GM12875 (cell line): ENCODE results near the gene EZR.

Source experiments
- H3K4me3 ChIP-seq: one replicate; pipeline ENCODE4 v1.5.1; 2011; ENCODE audit warnings: low read depth, low read length, control low read depth
- CTCF ChIP-seq: IDR thresholded peaks from 2 replicates; pipeline ENCODE4 v1.5.1; 2011; ENCODE audit warnings: low read depth, mild to moderate bottlenecking, control low read depth, inconsistent platforms, low read length, moderate library complexity, borderline replicate concordance; ENCODE audit not compliant: insufficient read depth

Gene EZR

GRCh38 chr6:158850807-158851115, 31.6 kb upstream of the EZR start:
- H3K4me3 ChIP-seq: no peak overlapping the region

DNA sequence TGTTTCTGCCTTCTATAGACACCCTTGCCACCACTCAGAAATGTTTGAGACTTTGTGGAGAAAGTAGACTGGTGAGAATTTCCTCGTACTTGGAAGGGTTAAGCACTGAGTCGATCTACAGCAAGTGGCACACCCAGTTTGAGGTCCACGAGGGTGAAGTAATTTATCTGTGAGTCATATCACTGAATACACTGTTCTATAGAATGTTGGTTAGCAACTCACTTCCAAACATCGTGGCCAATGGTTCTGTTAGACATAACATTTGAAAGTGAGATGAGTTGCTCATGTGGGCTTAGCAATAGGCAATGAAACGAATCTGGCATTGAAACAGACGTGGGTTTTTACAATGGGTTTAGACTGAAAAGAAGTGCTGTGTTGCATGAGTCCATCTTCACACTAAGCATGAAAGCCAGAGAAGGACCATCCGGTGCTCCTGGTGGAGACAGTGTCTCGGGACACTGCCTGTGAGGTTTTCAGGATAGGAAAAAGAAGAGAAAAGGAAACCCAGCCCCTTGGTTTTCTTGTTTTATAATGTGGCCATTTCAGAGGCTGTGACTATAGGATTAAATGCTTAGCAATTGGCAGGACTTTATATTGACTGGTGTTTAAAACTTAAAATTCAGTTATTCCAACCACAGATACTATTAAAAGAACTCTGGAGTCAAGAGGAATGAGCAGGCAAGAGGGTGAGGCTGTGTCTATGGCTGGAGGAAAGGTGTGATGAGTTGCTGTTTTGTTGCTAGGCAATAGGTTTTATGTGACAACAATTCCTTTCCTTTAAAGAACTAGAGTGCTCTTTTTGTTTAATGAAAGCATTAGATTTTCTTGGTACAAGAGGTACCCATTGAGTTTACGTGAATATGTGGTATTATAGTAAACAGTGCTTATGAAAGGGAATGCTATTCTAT, 31.0 kb upstream of the EZR start:
- no peak for TF ChIP-seq CTCF
- H3K4me3 ChIP-seq: no peak overlapping the region

More at GRCh38 chr6:158850807-158851115, 31.6 kb upstream of the EZR start:
- no peak for TF ChIP-seq CTCF

- TF ChIP-seq CTCF: no peak
- no peak overlapping the region for H3K4me3 ChIP-seq
Observed at GRCh38 chr6:158848490-158848895, 29.3 kb upstream of the EZR start.

DNA sequence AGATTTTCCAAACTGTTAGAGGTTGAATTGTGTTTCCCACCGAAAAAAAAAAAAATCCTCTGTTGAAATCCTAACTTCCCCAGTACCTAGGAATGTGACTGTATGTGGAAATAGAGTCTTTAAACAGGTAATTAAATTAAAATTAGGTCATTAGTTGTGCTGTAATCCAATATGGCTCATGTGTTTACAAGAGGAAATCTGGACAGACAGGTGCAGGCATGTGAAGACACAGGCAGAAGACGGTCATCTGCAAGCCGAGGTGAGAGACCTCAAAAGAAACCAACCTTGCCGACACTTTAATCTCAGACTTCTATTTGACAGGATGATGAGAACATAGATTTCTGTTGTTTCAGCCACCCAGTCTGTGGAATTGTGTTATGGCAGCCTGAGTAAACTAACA, 28.6 kb upstream of the EZR start:
- no peak for TF ChIP-seq CTCF
- no peak overlapping the region for H3K4me3 ChIP-seq

GRCh38 chr6:158847012-158847529, 27.9 kb upstream of the EZR start:
- no peak for TF ChIP-seq CTCF
- H3K4me3 ChIP-seq: no peak overlapping the region

DNA sequence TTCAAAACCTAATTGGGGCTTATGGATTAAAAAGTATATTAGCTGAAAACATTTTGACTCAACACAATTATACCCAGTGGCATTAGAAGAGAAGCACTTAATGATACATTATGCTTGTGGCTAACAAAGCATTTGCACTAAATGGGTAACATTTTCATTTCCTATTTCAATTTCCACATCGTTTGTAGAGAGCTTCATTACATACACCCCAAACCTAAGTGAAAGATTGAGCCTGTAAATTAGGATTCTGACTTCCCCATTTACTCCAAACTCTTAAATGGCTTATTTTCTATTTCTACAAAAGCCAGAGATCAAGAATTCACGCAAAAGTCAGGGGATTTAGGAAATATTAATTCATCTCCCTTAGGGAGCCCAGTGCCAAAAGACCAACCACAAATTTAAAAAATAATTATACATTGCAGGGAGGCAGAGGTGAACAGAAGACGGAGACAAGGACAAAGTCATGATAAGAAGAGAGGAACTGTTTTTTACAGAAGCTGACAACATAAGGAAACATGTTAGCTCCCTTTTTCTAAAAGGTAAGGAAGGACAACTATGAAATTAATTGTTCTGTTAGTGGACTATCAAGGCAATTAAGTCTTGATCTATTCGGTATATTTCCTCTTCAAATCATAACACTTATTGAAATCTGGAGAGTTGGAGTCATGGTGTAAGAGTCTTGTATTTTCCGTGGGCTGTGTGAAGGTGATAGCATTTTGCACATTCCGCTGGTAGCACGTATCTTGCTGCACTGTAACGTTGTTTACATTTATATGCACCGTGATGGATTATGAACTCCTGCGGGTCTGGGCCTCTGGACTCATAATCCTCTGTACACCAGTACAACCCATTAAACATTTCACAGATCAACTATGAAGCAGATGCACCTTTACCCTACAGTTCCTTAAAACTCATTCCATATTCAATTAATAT, 24.8 kb upstream of the EZR start:
- no peak overlapping the region for H3K4me3 ChIP-seq
- no peak for TF ChIP-seq CTCF
